Spleen (tissue), 11 donors: ENCODE results near the gene MUCL1. TPM values are rescaled to one million over a fixed set of nuclear protein-coding genes. Genes with fewer than 3 reads are reported as not detected.

Experiments
- DNase-seq: peaks from one replicate; pipeline ENCODE4 v3.0.0-alpha.2; 2020
- H3K27ac ChIP-seq, 8 donors: fragments of 200-600 bp; sonication (generic) in 7 of 8; 1 replicate in 4 of 8; 2 replicates in 4 of 8; pipeline versions ENCODE4 v1.5.0 to v1.8.0; 2016 to 2021; ENCODE audit warnings: inconsistent platforms in 4 of 8, mild to moderate bottlenecking in 4 of 8, moderate library complexity in 1 of 8
- H3K27me3 ChIP-seq, 7 donors: fragments of 200-600 bp; sonication (generic) in 6 of 7; replicated peaks in 1 of 7; 1 replicate in 4 of 7; 2 replicates in 3 of 7; pipeline versions ENCODE4 v1.5.0 to v1.8.0; 2016 to 2021; ENCODE audit warnings: inconsistent platforms in 3 of 7, mild to moderate bottlenecking in 1 of 7
- H3K36me3 ChIP-seq, 6 donors: fragments of 200-600 bp; sonication (generic) in 5 of 6; 1 replicate in 4 of 6; 2 replicates in 2 of 6; pipeline versions ENCODE4 v1.5.0 to v1.8.0; 2016 to 2021; ENCODE audit warnings: inconsistent platforms in 2 of 6
- H3K4me1 ChIP-seq, 6 donors: fragments of 200-600 bp; sonication (generic) in 5 of 6; 1 replicate in 3 of 6; 2 replicates in 3 of 6; pipeline versions ENCODE4 v1.5.0 to v1.8.0; 2016 to 2021; ENCODE audit warnings: inconsistent platforms in 3 of 6
- H3K4me3 ChIP-seq, 8 donors: fragments of 200-600 bp; sonication (generic) in 7 of 8; 1 replicate in 4 of 8; 2 replicates in 4 of 8; pipeline versions ENCODE4 v1.5.0 to v1.8.0; 2016 to 2021; ENCODE audit warnings: inconsistent platforms in 4 of 8, mild to moderate bottlenecking in 4 of 8, moderate library complexity in 2 of 8
- H3K9me3 ChIP-seq, 8 donors: fragments of 200-600 bp; sonication (generic) in 7 of 8; 1 replicate in 4 of 8; 2 replicates in 4 of 8; pipeline versions ENCODE4 v1.5.0 to v1.8.0; 2016 to 2021; ENCODE audit warnings: inconsistent platforms in 4 of 8
- POLR2A ChIP-seq, 3 donors: fragments of 450-650 bp; IDR thresholded peaks; one replicate each; pipeline ENCODE4 v1.5.1; 2017; ENCODE audit warnings: antibody characterized with exemption in 3 of 3, mild to moderate bottlenecking in 1 of 3
- POLR2AphosphoS5 ChIP-seq, 3 donors: sonication (generic); formaldehyde crosslinking; IDR thresholded peaks; one replicate each; pipeline ENCODE4 v1.5.1; 2017; ENCODE audit warnings: antibody characterized with exemption in 3 of 3
- WGBS, 5 donors: extraction: QIAGEN DNeasy Blood & Tissue Kit in 3 of 5; methylation state at CpG; one replicate each; pipeline versions ENCODE4 v1.1.5 to v1.1.7; 2013 to 2018; 5-methylcytosine and 5-hydroxymethylcytosine counted together
- intact Hi-C: fragments of 100-400 bp; cut with DNase I; formaldehyde crosslinking; loops from one replicate; pipeline ENCODE4 v1.15.0; 2023; ENCODE audit warnings: low total_unique reads
- polyA plus RNA-seq, 3 donors: library from polyadenylated mRNA; stranded (reverse); fragments of 200-250 nt; gene quantifications; one replicate each; pipeline ENCODE4 v1.2.1, GENCODE V29; 2013
- total RNA-seq, 7 donors: library from RNA; depleted of rRNA in 3 of 7; stranded (reverse); fragments of >200 nt in 3 of 7; fragmentation: NEBNext Ultra II Directional in 4 of 7; extraction: Animal tissue kit (Norgen Biotek cat#: 25700) in 4 of 7; gene quantifications; one replicate each; pipeline versions ENCODE4 v1.1.0 to v1.2.1, GENCODE V29; 2016 to 2021
- TF ChIP-seq, protein P1 (sequence below), 11 experiments: fragments of 200-600 bp in 7 of 11; fragments of 450-650 bp in 4 of 11; sonication (generic) in 4 of 11; IDR thresholded peaks in 8 of 11; conservative IDR thresholded peaks in 3 of 11; 1 replicate in 7 of 11; 2 replicates in 4 of 11; pipeline versions ENCODE4 v1.4.0 to v1.8.0; 2016 to 2021; ENCODE audit warnings: antibody characterized with exemption in 11 of 11, inconsistent platforms in 4 of 11, mild to moderate bottlenecking in 1 of 11
- donor health status: healthy with polysubstance abuse.
- donor health status: DM: no; HTN: no; CAD: no; lungs with moderate emphysema.
- donor health status: DM: no; HTN: no; CAD: no.
- donor health status: Bipolar disorder and iron deficiency.
- donor health status: healthy.
- donor health status: DM: no; HTN: no; CAD: no.
- donor health status: DM: yes; HTN: yes; CAD: no.

MUCL1 gene
- total and polyA plus RNA-seq, 10 donors = not detected

- intact Hi-C loops = no loop called here
These were observed 24.1 kb upstream of the MUCL1 start for GRCh38 chr12:54830199-54830598.

GRCh38 chr12:54831631-54832030 is 22.7 kb upstream of the MUCL1 start:
- WGBS, 5 donors = 68 to 93% (median 86%) methylated on average over 1 of the region's 1 CpG
- TF ChIP-seq POLR2A (IDR thresholded peaks at IDR 0.05) (no peak), POLR2AphosphoS5 (IDR thresholded peaks at IDR 0.05) (no peak)
- TF ChIP-seq, protein P1, sequence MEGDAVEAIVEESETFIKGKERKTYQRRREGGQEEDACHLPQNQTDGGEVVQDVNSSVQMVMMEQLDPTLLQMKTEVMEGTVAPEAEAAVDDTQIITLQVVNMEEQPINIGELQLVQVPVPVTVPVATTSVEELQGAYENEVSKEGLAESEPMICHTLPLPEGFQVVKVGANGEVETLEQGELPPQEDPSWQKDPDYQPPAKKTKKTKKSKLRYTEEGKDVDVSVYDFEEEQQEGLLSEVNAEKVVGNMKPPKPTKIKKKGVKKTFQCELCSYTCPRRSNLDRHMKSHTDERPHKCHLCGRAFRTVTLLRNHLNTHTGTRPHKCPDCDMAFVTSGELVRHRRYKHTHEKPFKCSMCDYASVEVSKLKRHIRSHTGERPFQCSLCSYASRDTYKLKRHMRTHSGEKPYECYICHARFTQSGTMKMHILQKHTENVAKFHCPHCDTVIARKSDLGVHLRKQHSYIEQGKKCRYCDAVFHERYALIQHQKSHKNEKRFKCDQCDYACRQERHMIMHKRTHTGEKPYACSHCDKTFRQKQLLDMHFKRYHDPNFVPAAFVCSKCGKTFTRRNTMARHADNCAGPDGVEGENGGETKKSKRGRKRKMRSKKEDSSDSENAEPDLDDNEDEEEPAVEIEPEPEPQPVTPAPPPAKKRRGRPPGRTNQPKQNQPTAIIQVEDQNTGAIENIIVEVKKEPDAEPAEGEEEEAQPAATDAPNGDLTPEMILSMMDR (IDR thresholded peaks at IDR 0.05 in 8 of 11, conservative IDR thresholded peaks at IDR 0.05 in 3 of 11) = no peak
- no peaks in the 10 kb centered on the region for H3K9me3 ChIP-seq
- no peaks in the 10 kb centered on the region for H3K36me3 ChIP-seq
- intact Hi-C loops = no loop called here
- H3K27ac ChIP-seq = peak overlapping the region in 1 of 8 donors; percentile 11
- H3K4me1 ChIP-seq = no peaks in the 10 kb centered on the region
- no peak overlapping the region for H3K4me3 ChIP-seq
- no peak for DNase-seq
- H3K27me3 ChIP-seq = no peaks in the 10 kb centered on the region

More at GRCh38 chr12:54830199-54830598, 24.1 kb upstream of the MUCL1 start:
- Histone ChIP-seq H3K27me3 (no peaks in the 10 kb centered on the region), H3K9me3 (no peaks in the 10 kb centered on the region), H3K4me3 (no peak overlapping the region), H3K4me1 (no peaks in the 10 kb centered on the region), H3K27ac (no peak overlapping the region), H3K36me3 (no peaks in the 10 kb centered on the region)
- no peak for DNase-seq
- TF ChIP-seq POLR2AphosphoS5 (IDR thresholded peaks at IDR 0.05) (no peak), POLR2A (IDR thresholded peaks at IDR 0.05) (no peak)
- TF ChIP-seq, protein P1 (IDR thresholded peaks at IDR 0.05 in 8 of 11, conservative IDR thresholded peaks at IDR 0.05 in 3 of 11) = no peak

GRCh38 chr12:54840244-54840865 is 14.0 kb upstream of the MUCL1 start:
- TF ChIP-seq POLR2AphosphoS5 (IDR thresholded peaks at IDR 0.05) = no peak
- TF ChIP-seq, protein P1 (IDR thresholded peaks at IDR 0.05 in 8 of 11, conservative IDR thresholded peaks at IDR 0.05 in 3 of 11) = no peak
- no peak for TF ChIP-seq POLR2A (IDR thresholded peaks at IDR 0.05)
- WGBS, 5 donors = 62 to 72% (median 67%) methylated on average over 3 of the region's 3 CpGs
- Histone ChIP-seq H3K4me1 (no peaks in the 10 kb centered on the region), H3K27ac (no peak overlapping the region), H3K4me3 (no peak overlapping the region), H3K27me3 (no peaks in the 10 kb centered on the region), H3K36me3 (no peaks in the 10 kb centered on the region), H3K9me3 (peaks cover 0 to 28% (median 21%) of the 10 kb centered on the region in 8 donors)
- DNase-seq = no peak
- intact Hi-C loops = no loop called here

GRCh38 chr12:54857406-54857805 is 3.1 kb downstream of the MUCL1 start:
- TF ChIP-seq POLR2A (IDR thresholded peaks at IDR 0.05) (no peak), POLR2AphosphoS5 (IDR thresholded peaks at IDR 0.05) (no peak)
- TF ChIP-seq, protein P1 (IDR thresholded peaks at IDR 0.05 in 8 of 11, conservative IDR thresholded peaks at IDR 0.05 in 3 of 11) = no peak
- H3K4me1 ChIP-seq = peaks cover 0 to 14% (median 0%) of the 10 kb centered on the region in 6 donors
- WGBS, 5 donors = 26 to 55% (median 41%) methylated on average over 2 of the region's 2 CpGs
- H3K9me3 ChIP-seq = no peaks in the 10 kb centered on the region
- no peak for DNase-seq
- intact Hi-C loops = loop anchor here (10.0 kb wide), 1 partner anchor 217 kb away; no protein-coding TSS in a partner anchor
- no peaks in the 10 kb centered on the region for H3K27me3 ChIP-seq
- peak overlapping the region in 2 of 8 donors; percentile 74 to 78 for H3K27ac ChIP-seq
- no peak overlapping the region for H3K4me3 ChIP-seq
- no peaks in the 10 kb centered on the region for H3K36me3 ChIP-seq
